LNCAP (cell line): ENCODE results near the gene CACTIN.

Experiments
- CTCF ChIP-seq: fragments of 450-650 bp; IDR thresholded peaks from 2 replicates; pipeline ENCODE4 v1.5.1; 2017; ENCODE audit warnings: mild to moderate bottlenecking

The CACTIN gene

GRCh38 chr19:3599776-3600187 is 26.8 kb downstream of the CACTIN start:
- no peak for TF ChIP-seq CTCF

- no peak for TF ChIP-seq CTCF
These were observed 31.0 kb downstream of the CACTIN start for GRCh38 chr19:3595521-3596061.

GRCh38 chr19:3593156-3593555 is 33.4 kb downstream of the CACTIN start:
- no peak for TF ChIP-seq CTCF

DNA sequence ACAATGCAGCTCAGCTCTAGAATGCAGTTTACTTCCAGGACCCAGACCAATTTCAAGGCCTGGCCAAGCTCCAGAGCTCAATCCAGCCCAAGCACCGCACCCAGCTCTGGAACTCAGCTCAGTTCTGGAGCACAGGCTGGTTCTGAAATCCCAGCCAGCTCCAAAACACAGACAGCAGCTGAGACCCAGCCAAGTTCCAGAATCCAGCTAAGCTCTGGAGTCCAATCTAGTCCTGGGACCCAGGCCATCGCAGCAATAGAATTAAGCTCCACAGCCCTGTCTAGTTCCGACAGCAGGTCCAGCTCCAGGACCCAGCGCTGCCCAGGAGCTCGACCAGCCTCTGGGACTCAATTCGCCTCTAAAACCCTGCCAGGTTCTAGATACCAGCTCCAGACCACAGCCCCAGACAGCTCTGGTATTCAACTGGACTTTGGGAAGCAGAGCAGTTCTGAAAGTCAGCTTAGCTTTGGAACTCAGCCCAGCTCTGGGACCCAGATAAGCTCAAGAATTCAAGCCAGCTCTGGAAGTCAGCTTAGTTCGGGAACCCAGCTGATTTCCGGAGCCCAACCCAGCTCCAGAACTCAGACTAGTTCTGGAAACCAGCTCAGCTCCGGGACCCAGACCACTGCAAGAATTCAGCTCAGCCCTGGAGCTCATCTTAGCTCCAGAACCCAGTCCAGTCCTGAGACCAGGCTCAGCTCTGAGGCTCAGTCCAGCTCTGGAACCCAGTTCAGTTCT is 34.5 kb downstream of the CACTIN start:
- no peak for TF ChIP-seq CTCF

DNA sequence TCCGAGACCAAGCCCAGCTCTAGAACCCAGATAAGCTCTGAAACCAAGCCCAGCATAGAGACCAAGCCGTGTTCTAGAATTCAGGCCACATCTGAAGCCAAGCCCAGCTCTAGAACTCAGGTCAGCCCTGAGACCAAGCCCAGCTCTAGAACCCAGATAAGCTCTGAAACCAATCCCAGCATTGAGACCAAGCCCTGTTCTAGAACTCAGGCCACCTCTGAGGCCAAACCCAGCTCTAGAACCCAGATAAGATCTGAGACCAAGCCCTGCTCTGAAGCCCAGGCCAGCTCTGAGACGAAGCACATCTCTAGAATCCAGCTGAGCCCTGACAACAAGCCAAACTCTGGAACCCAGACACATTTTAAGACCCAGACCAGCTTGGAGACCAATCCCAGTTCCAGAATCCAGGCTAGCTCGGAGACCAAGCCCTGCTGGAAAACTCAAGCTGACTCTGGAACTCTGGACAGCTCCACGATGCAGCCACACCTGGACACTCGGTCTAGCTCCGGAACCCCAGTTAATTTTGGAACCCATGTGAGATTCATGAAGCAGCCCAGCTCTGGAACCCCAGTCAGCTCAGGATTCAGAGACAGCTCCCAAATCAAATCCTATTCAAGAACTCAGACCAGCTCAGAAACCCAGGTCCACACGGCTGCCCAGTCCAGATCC is 35.5 kb downstream of the CACTIN start:
- no peak for TF ChIP-seq CTCF

DNA sequence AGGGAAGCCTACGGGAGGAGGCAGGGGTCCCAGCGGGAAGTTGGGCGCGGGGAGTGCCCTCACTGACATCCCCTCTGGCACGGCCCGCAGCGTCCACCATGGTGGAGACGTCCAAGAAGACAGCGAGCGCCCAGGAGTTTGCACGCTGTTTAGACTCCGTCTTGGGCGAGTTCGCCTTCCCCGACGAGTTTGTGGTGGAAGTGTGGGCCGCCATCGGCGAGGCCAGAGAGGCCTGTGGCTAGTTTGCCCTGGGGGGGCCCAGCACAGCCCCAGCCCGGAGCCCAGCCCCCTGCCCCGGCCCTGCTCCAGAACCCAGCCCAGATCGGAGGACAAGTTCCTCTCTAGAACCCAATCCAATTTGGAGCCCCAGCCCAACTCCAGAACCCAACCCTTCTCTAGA is 36.6 kb downstream of the CACTIN start:
- no peak for TF ChIP-seq CTCF

- no peak for TF ChIP-seq CTCF
These were observed 37.2 kb downstream of the CACTIN start for GRCh38 chr19:3589439-3589838.
